Measurements from ENCODE around the gene FBXW8.

DNA sequence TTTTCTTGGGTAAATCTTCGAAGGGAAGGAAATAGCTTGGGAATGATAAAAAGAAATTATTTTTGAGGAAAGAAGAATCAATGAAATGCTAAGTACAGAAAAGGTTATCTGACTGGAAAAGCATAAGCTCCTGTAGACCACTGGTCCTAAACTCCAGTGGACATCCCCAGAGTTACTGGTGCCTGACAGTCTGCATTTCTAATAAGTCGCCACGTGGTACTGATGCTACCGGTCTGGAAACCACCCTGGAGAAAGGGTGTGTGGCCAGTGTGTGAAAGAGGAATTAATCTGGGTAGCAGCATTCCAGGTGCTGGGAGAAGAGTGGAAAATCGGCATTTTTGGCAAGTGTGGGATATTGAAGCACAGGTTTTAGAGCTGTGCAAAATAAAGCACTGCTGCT is 73.3 kb downstream of the FBXW8 start:
- TF ChIP-seq, protein P1, sequence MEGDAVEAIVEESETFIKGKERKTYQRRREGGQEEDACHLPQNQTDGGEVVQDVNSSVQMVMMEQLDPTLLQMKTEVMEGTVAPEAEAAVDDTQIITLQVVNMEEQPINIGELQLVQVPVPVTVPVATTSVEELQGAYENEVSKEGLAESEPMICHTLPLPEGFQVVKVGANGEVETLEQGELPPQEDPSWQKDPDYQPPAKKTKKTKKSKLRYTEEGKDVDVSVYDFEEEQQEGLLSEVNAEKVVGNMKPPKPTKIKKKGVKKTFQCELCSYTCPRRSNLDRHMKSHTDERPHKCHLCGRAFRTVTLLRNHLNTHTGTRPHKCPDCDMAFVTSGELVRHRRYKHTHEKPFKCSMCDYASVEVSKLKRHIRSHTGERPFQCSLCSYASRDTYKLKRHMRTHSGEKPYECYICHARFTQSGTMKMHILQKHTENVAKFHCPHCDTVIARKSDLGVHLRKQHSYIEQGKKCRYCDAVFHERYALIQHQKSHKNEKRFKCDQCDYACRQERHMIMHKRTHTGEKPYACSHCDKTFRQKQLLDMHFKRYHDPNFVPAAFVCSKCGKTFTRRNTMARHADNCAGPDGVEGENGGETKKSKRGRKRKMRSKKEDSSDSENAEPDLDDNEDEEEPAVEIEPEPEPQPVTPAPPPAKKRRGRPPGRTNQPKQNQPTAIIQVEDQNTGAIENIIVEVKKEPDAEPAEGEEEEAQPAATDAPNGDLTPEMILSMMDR (IDR thresholded peaks at IDR 0.05; ENCODE audit: insufficient read depth, low read length), result no peak
- TF ChIP-seq POLR2AphosphoS5 (IDR thresholded peaks at IDR 0.05; ENCODE audit: low read depth), result no peak

Data from HL-60 (cell line).